Stimulated activated CD4-positive, alpha-beta T cell treated with anti-CD3 and anti-CD28 coated beads, Interleukin-4, amount 100 ng/mL, for 24 hours (primary cell): ENCODE results near the gene OR9G4.

Source experiments
- DNase-seq: peaks from one replicate; pipeline ENCODE4 v3.0.0-alpha.2; 2020

OR9G4 gene

GRCh38 chr11:56748597-56748996, at the start of gene OR9G4:
TSS of gene OR9G4 (minus strand) at chr11:56748697. CDS start at chr11:56743766, 4,931 bp downstream.
- DNase-seq: no peak

GRCh38 chr11:56783448-56784041, 35.0 kb upstream of the OR9G4 start:
- DNase-seq: no peak

GRCh38 chr11:56782167-56782847, 33.8 kb upstream of the OR9G4 start:
- no peak for DNase-seq

GRCh38 chr11:56776809-56777208, 28.3 kb upstream of the OR9G4 start:
- DNase-seq: no peak

GRCh38 chr11:56764976-56765375, 16.5 kb upstream of the OR9G4 start:
- no peak for DNase-seq

GRCh38 chr11:56751480-56751879, 3.0 kb upstream of the OR9G4 start:
- DNase-seq: no peak

GRCh38 chr11:56750190-56750589, 1.7 kb upstream of the OR9G4 start:
- DNase-seq: no peak

GRCh38 chr11:56740886-56741285, 7.6 kb downstream of the OR9G4 start:
- no peak for DNase-seq

GRCh38 chr11:56740107-56740506, 8.4 kb downstream of the OR9G4 start:
- DNase-seq: no peak

GRCh38 chr11:56720513-56720912, 28.0 kb downstream of the OR9G4 start:
- no peak for DNase-seq

- DNase-seq: no peak
Observed at GRCh38 chr11:56716379-56716854, 32.1 kb downstream of the OR9G4 start.

GRCh38 chr11:56714206-56714605, 34.3 kb downstream of the OR9G4 start:
- DNase-seq: no peak

GRCh38 chr11:56706486-56706885, 42.0 kb downstream of the OR9G4 start:
- no peak for DNase-seq

GRCh38 chr11:56705784-56706396, 42.6 kb downstream of the OR9G4 start:
- DNase-seq: no peak

GRCh38 chr11:56700914-56701485, 47.5 kb downstream of the OR9G4 start:
- DNase-seq: no peak

GRCh38 chr11:56700242-56700913, 48.1 kb downstream of the OR9G4 start:
- DNase-seq: no peak

- no peak for DNase-seq
Observed at GRCh38 chr11:56698795-56699194, 49.7 kb downstream of the OR9G4 start, which contains the start of gene OR9G1. TSS of gene OR9G1 (plus strand) at chr11:56699095. CDS start at chr11:56700388, 1,293 bp downstream.

GRCh38 chr11:56693428-56693827, 55.1 kb downstream of the OR9G4 start:
- no peak for DNase-seq
